NCI-H82 treated with DMSO at 0.1 percent for 48 hours (cell line): ENCODE measurements around the gene WFDC1.

ENCODE experiments used
- DNase-seq: peaks from one replicate; lab custom pipeline; 2025; ENCODE audit not compliant: unreplicated experiment; lab: John Stamatoyannopoulos, UW

The WFDC1 gene

GRCh38 chr16:84349862-84350684 is 55.4 kb downstream of the WFDC1 start:
- no peak for DNase-seq

- no peak for DNase-seq
Measured at GRCh38 chr16:84350685-84351400, 56.2 kb downstream of the WFDC1 start.

- DNase-seq: no peak
Measured at GRCh38 chr16:84351630-84352029, 57.0 kb downstream of the WFDC1 start.

GRCh38 chr16:84354306-84354705 is 59.6 kb downstream of the WFDC1 start:
- DNase-seq: no peak

- no peak for DNase-seq
Measured at GRCh38 chr16:84355149-84355548, 60.5 kb downstream of the WFDC1 start.

GRCh38 chr16:84356176-84356575 is 61.5 kb downstream of the WFDC1 start:
- no peak for DNase-seq

- no peak for DNase-seq
Measured at GRCh38 chr16:84356591-84357116, 62.0 kb downstream of the WFDC1 start.

GRCh38 chr16:84357191-84357651 is 62.5 kb downstream of the WFDC1 start:
- no peak for DNase-seq

GRCh38 chr16:84358601-84359295 is 64.1 kb downstream of the WFDC1 start:
- no peak for DNase-seq

GRCh38 chr16:84359326-84359725 is 64.6 kb downstream of the WFDC1 start:
- DNase-seq: no peak

GRCh38 chr16:84360170-84360569 is 65.5 kb downstream of the WFDC1 start:
- DNase-seq: no peak

- DNase-seq: no peak
Measured at GRCh38 chr16:84360748-84361147, 66.1 kb downstream of the WFDC1 start.

GRCh38 chr16:84361546-84361945 is 66.9 kb downstream of the WFDC1 start:
- no peak for DNase-seq

- DNase-seq: no peak
Measured at GRCh38 chr16:84362471-84362941, 67.8 kb downstream of the WFDC1 start.

- DNase-seq: no peak
Measured at GRCh38 chr16:84366208-84366607, 71.5 kb downstream of the WFDC1 start.

GRCh38 chr16:84367297-84367680 is 72.6 kb downstream of the WFDC1 start:
- no peak for DNase-seq

GRCh38 chr16:84367750-84368307 is 73.2 kb downstream of the WFDC1 start:
- no peak for DNase-seq

- no peak for DNase-seq
Measured at GRCh38 chr16:84368308-84368996, 73.8 kb downstream of the WFDC1 start, which contains the start of gene ATP2C2. ATP2C2 (plus strand) TSS chr16:84368538; CDS start chr16:84368616, 78 bp downstream.

- DNase-seq: no peak
Measured at GRCh38 chr16:84369105-84369504, 74.4 kb downstream of the WFDC1 start.

- DNase-seq: no peak
Measured at GRCh38 chr16:84369938-84370627, 75.4 kb downstream of the WFDC1 start.
